Measurements from ENCODE around the gene RPP25.
A peak's percentile ranks its signal among the peaks of the same experiment; 100 is the strongest.
"Not testable (repeated sequence)": the region's sequence is repeated elsewhere in the genome, so short reads cannot be mapped to it uniquely, and the experiment has no call there.

The RPP25 gene

GRCh38 chr15:74962671-74963070 lies 6.1 kb upstream of the RPP25 start:
- no peak for DNase-seq (ENCODE audit: low spot score)

- no peak for DNase-seq (ENCODE audit: low spot score)
Measured at GRCh38 chr15:74962219-74962618, 5.6 kb upstream of the RPP25 start.

- no peak for DNase-seq (ENCODE audit: low spot score)
Measured at GRCh38 chr15:74961616-74962015, 5.0 kb upstream of the RPP25 start.

GRCh38 chr15:74960995-74961588 lies 4.5 kb upstream of the RPP25 start:
- no peak for DNase-seq (ENCODE audit: low spot score)

- no peak for DNase-seq (ENCODE audit: low spot score)
Measured at GRCh38 chr15:74960286-74960685, 3.7 kb upstream of the RPP25 start.

GRCh38 chr15:74959586-74959939 lies 3.0 kb upstream of the RPP25 start:
- no peak for DNase-seq (ENCODE audit: low spot score)

GRCh38 chr15:74958908-74959585 lies 2.5 kb upstream of the RPP25 start:
- DNase-seq (ENCODE audit: low spot score) = no peak

- peak; percentile 60 for DNase-seq (ENCODE audit: low spot score)
Measured at GRCh38 chr15:74958320-74958907, 1.8 kb upstream of the RPP25 start.

GRCh38 chr15:74957476-74958035 lies 984 bp upstream of the RPP25 start:
- DNase-seq (ENCODE audit: low spot score) = no peak

GRCh38 chr15:74955796-74956647 lies 550 bp downstream of the RPP25 start:
- peak; percentile 56 for DNase-seq (ENCODE audit: low spot score)

GRCh38 chr15:74955017-74955416 lies 1.6 kb downstream of the RPP25 start:
- DNase-seq (ENCODE audit: low spot score) = no peak

- DNase-seq (ENCODE audit: low spot score) = no peak
Measured at GRCh38 chr15:74954515-74954914, 2.1 kb downstream of the RPP25 start.

- DNase-seq (ENCODE audit: low spot score) = no peak
Measured at GRCh38 chr15:74951006-74951405, 5.6 kb downstream of the RPP25 start.

- DNase-seq (ENCODE audit: low spot score) = peak; percentile 82
Measured at GRCh38 chr15:74950078-74950908, 6.3 kb downstream of the RPP25 start.

GRCh38 chr15:74937590-74938371 lies 18.8 kb downstream of the RPP25 start, which contains the start of gene COX5A:
Gene COX5A (minus strand): TSS chr15:74938073. CDS start chr15:74938014, 59 bp downstream.
- peak; percentile 97 for DNase-seq (ENCODE audit: low spot score)

GRCh38 chr15:74937272-74937589 lies 19.3 kb downstream of the RPP25 start:
- no peak for DNase-seq (ENCODE audit: low spot score)

GRCh38 chr15:74935193-74935592 lies 21.4 kb downstream of the RPP25 start:
- DNase-seq (ENCODE audit: low spot score) = not testable (repeated sequence)

- DNase-seq (ENCODE audit: low spot score) = no peak
Measured at GRCh38 chr15:74933573-74933972, 23.0 kb downstream of the RPP25 start.

- no peak for DNase-seq (ENCODE audit: low spot score)
Measured at GRCh38 chr15:74928771-74929198, 27.8 kb downstream of the RPP25 start.

GRCh38 chr15:74924525-74924924 lies 32.0 kb downstream of the RPP25 start:
- DNase-seq (ENCODE audit: low spot score) = no peak

- DNase-seq (ENCODE audit: low spot score) = no peak
Measured at GRCh38 chr15:74920456-74920855, 36.1 kb downstream of the RPP25 start.

Measured in GM03348 (cell line).